ENCODE results near the gene FOXJ3.

GRCh38 chr1:42137766-42138165 lies 197.3 kb downstream of the FOXJ3 start:
- TF ChIP-seq CTCF (IDR thresholded peaks at IDR 0.05; ENCODE audit: poor library complexity) (no peak), EZH2 (IDR thresholded peaks at IDR 0.05; ENCODE audit: borderline replicate concordance) (no peak)
